Neural cell (in vitro differentiated cells): ENCODE data around the gene SLC2A10. TPM values are rescaled to one million over a fixed set of nuclear protein-coding genes. Genes with fewer than 3 reads are reported as not detected.

Experiments
- H2AFZ ChIP-seq: fragments of 200-600, 300-800 bp; sonication (generic), shearing (Covaris generic); 2 replicates; pipeline ENCODE4 v1.6.0; 2014; ENCODE audit warnings: low read depth, mild to moderate bottlenecking, antibody characterized with exemption, low read length, moderate library complexity
- H3F3A ChIP-seq: fragments of 200-600 bp; shearing (Covaris generic); 2 replicates; pipeline ENCODE4 v1.6.1; 2016; ENCODE audit warnings: mild to moderate bottlenecking, moderate library complexity, mixed read lengths, antibody characterized with exemption, low read length; ENCODE audit not compliant: insufficient read depth, poor library complexity, severe bottlenecking
- H3K27ac ChIP-seq: fragments of 200-600, 300-800 bp; sonication (generic), shearing (Covaris generic); 2 replicates; pipeline ENCODE4 v1.5.1; 2014; ENCODE audit warnings: mild to moderate bottlenecking, low read length, moderate library complexity
- H3K27me3 ChIP-seq: fragments of 300-800, 200-600 bp; sonication (generic), shearing (Covaris generic); 2 replicates; pipeline ENCODE4 v1.6.0; 2014; ENCODE audit warnings: mild to moderate bottlenecking, low read depth, low read length, moderate library complexity; ENCODE audit not compliant: insufficient read depth
- H3K36me3 ChIP-seq: fragments of 300-800, 200-600 bp; sonication (generic), shearing (Covaris generic); 2 replicates; pipeline ENCODE4 v1.5.1; 2014; ENCODE audit warnings: mild to moderate bottlenecking, antibody characterized with exemption, low read length, moderate library complexity; ENCODE audit not compliant: insufficient read depth
- H3K4me2 ChIP-seq: fragments of 300-800, 200-600 bp; sonication (generic), shearing (Covaris generic); 2 replicates; pipeline ENCODE4 v1.6.0; 2014; ENCODE audit warnings: mild to moderate bottlenecking, low read length
- H3K4me3 ChIP-seq: fragments of 300-800, 200-600 bp; sonication (generic), shearing (Covaris generic); 2 replicates; pipeline ENCODE4 v1.5.1; 2014; ENCODE audit warnings: mild to moderate bottlenecking, low read length, moderate library complexity
- H3K79me2 ChIP-seq: fragments of 200-600 bp; shearing (Covaris generic); replicated peaks from 2 replicates; pipeline ENCODE4 v1.6.0; 2014; ENCODE audit warnings: mild to moderate bottlenecking, low read length, moderate library complexity; ENCODE audit not compliant: insufficient read depth
- H3K9ac ChIP-seq: fragments of 300-800, 200-600 bp; sonication (generic), shearing (Covaris generic); 2 replicates; pipeline ENCODE4 v1.6.1; 2016; ENCODE audit warnings: mild to moderate bottlenecking, low read length, mixed read lengths
- H3K9me2 ChIP-seq: fragments of 200-600 bp; shearing (Covaris generic); 2 replicates; pipeline ENCODE4 v1.6.1; 2016; ENCODE audit warnings: mild to moderate bottlenecking, low read length, mixed read lengths; ENCODE audit not compliant: insufficient read depth
- H3K9me3 ChIP-seq: fragments of 200-600, 300-800 bp; sonication (generic), shearing (Covaris generic); 2 replicates; pipeline ENCODE4 v1.6.1; 2016; ENCODE audit warnings: mild to moderate bottlenecking, mixed run types, low read length, moderate library complexity, mixed read lengths
- H4K20me1 ChIP-seq: fragments of 200-600 bp; shearing (Covaris generic); 2 replicates; pipeline ENCODE4 v1.6.1; 2016; ENCODE audit warnings: mild to moderate bottlenecking, mixed run types; ENCODE audit not compliant: insufficient read depth
- EP300 ChIP-seq: fragments of 450-650 bp; conservative IDR thresholded peaks from 2 replicates; pipeline ENCODE4 v1.6.1; 2014; ENCODE audit warnings: antibody characterized with exemption, mild to moderate bottlenecking, moderate library complexity; ENCODE audit not compliant: poor library complexity, severe bottlenecking
- EZH2 ChIP-seq: fragments of 200-600, 300-800 bp; shearing (Covaris generic), sonication (generic); IDR thresholded peaks from 2 replicates; pipeline ENCODE4 v1.6.1; 2014; ENCODE audit warnings: antibody characterized with exemption, low read length, borderline replicate concordance, mild to moderate bottlenecking; ENCODE audit not compliant: insufficient read depth, poor library complexity, severe bottlenecking
- MXI1 ChIP-seq: fragments of 450-650 bp; conservative IDR thresholded peaks from 2 replicates; pipeline ENCODE4 v1.6.1; 2014; ENCODE audit warnings: antibody characterized with exemption, mild to moderate bottlenecking; ENCODE audit not compliant: poor library complexity, severe bottlenecking
- POLR2AphosphoS5 ChIP-seq: IDR thresholded peaks from 2 replicates; pipeline ENCODE4 v1.6.1; 2012
- RAD21 ChIP-seq: fragments of 450-650 bp; conservative IDR thresholded peaks from 2 replicates; pipeline ENCODE4 v1.6.1; 2014; ENCODE audit warnings: antibody characterized with exemption, mild to moderate bottlenecking, moderate library complexity
- SMC3 ChIP-seq: fragments of 450-650 bp; conservative IDR thresholded peaks from 2 replicates; pipeline ENCODE4 v1.6.1; 2014; ENCODE audit warnings: antibody characterized with exemption, mild to moderate bottlenecking, moderate library complexity; ENCODE audit not compliant: poor library complexity
- TAF1 ChIP-seq: IDR thresholded peaks from 2 replicates; pipeline ENCODE4 v1.6.1; 2012; ENCODE audit warnings: low read depth
- polyA plus RNA-seq: library from polyadenylated mRNA; depleted of rRNA; stranded (reverse); fragments of >200 nt; gene quantifications from 2 replicates; pipeline ENCODE4 v1.2.3, GENCODE V29; 2014
- TF ChIP-seq, protein P1 (sequence below): fragments of 450-650 bp; IDR thresholded peaks from 2 replicates; pipeline ENCODE4 v1.5.1; 2014; ENCODE audit warnings: antibody characterized with exemption, mild to moderate bottlenecking, moderate library complexity; ENCODE audit not compliant: poor library complexity, severe bottlenecking
- TF ChIP-seq, protein P2 (sequence below): IDR thresholded peaks from 2 replicates; pipeline ENCODE4 v1.6.1; 2012; ENCODE audit warnings: borderline replicate concordance

Gene SLC2A10
- polyA plus RNA-seq, 1 donor from 2014 or later, result not detected

DNA sequence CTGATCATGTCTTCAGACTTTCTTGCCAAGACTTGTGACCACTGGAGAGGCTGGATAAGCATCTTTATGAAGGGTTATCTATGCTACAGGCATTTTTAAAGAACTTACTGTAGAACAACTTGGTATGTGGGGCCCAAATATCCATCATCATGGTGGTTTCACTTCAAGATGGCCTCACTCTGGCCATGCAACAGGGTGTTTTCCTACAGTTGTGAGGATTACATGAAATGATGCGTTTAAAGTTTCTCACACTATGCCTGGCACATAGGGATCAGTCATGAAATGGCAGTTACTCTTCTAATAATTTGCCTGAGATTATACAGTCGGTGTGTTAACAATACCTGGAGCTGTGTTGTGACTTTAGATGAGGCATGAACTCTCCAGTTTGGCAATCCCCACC is 13.0 kb downstream of the SLC2A10 start:
- Histone ChIP-seq H3F3A (no peaks in the 10 kb centered on the region), H3K4me3 (no peak overlapping the region)

DNA sequence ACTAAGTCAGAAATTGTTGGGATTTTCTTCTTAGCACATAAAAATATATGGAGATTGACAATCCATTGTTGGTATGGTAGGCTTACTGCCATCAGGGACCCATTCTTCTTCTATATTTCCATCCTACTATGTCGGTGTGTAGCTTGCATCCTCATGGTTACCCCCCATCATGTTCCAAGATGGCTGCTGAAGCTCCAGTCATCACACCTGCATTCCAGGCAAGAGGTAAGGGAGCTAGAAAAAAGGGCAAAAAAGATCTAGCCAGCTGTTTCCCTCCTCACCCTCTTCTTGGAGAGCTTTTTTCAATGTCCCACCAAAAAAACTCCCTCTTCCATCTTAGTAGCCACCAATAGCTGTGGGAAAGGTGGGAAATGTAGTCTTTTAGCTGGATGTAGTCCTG is 13.6 kb downstream of the SLC2A10 start:
- Histone ChIP-seq H3K27me3 (no peaks in the 10 kb centered on the region), H4K20me1 (no peaks in the 10 kb centered on the region), H2AFZ (no peak overlapping the region), H3K4me2 (no peak overlapping the region), H3K9me3 (no peaks in the 10 kb centered on the region), H3K9ac (no peak overlapping the region), H3K79me2 (no peaks in the 10 kb centered on the region), H3F3A (no peaks in the 10 kb centered on the region), H3K4me3 (no peak overlapping the region), H3K36me3 (no peaks in the 10 kb centered on the region), H3K9me2 (no peaks in the 10 kb centered on the region), H3K27ac (no peak overlapping the region)
- TF ChIP-seq SMC3, result no peak
- no peak for TF ChIP-seq TAF1
- no peak for TF ChIP-seq MXI1
- no peak for TF ChIP-seq EP300
- no peak for TF ChIP-seq RAD21
- TF ChIP-seq POLR2AphosphoS5, result no peak
- TF ChIP-seq, protein P1, sequence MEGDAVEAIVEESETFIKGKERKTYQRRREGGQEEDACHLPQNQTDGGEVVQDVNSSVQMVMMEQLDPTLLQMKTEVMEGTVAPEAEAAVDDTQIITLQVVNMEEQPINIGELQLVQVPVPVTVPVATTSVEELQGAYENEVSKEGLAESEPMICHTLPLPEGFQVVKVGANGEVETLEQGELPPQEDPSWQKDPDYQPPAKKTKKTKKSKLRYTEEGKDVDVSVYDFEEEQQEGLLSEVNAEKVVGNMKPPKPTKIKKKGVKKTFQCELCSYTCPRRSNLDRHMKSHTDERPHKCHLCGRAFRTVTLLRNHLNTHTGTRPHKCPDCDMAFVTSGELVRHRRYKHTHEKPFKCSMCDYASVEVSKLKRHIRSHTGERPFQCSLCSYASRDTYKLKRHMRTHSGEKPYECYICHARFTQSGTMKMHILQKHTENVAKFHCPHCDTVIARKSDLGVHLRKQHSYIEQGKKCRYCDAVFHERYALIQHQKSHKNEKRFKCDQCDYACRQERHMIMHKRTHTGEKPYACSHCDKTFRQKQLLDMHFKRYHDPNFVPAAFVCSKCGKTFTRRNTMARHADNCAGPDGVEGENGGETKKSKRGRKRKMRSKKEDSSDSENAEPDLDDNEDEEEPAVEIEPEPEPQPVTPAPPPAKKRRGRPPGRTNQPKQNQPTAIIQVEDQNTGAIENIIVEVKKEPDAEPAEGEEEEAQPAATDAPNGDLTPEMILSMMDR, result no peak
- TF ChIP-seq, protein P2, sequence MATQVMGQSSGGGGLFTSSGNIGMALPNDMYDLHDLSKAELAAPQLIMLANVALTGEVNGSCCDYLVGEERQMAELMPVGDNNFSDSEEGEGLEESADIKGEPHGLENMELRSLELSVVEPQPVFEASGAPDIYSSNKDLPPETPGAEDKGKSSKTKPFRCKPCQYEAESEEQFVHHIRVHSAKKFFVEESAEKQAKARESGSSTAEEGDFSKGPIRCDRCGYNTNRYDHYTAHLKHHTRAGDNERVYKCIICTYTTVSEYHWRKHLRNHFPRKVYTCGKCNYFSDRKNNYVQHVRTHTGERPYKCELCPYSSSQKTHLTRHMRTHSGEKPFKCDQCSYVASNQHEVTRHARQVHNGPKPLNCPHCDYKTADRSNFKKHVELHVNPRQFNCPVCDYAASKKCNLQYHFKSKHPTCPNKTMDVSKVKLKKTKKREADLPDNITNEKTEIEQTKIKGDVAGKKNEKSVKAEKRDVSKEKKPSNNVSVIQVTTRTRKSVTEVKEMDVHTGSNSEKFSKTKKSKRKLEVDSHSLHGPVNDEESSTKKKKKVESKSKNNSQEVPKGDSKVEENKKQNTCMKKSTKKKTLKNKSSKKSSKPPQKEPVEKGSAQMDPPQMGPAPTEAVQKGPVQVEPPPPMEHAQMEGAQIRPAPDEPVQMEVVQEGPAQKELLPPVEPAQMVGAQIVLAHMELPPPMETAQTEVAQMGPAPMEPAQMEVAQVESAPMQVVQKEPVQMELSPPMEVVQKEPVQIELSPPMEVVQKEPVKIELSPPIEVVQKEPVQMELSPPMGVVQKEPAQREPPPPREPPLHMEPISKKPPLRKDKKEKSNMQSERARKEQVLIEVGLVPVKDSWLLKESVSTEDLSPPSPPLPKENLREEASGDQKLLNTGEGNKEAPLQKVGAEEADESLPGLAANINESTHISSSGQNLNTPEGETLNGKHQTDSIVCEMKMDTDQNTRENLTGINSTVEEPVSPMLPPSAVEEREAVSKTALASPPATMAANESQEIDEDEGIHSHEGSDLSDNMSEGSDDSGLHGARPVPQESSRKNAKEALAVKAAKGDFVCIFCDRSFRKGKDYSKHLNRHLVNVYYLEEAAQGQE, result no peak
- TF ChIP-seq EZH2, result no peak

More for the DNA sequence above, 13.0 kb downstream of the SLC2A10 start:
- H3K9me3 ChIP-seq, result no peaks in the 10 kb centered on the region
- H4K20me1 ChIP-seq, result no peaks in the 10 kb centered on the region
- no peaks in the 10 kb centered on the region for H3K27me3 ChIP-seq
- TF ChIP-seq SMC3 (no peak), POLR2AphosphoS5 (no peak), MXI1 (no peak), EZH2 (no peak), TAF1 (no peak), RAD21 (no peak), EP300 (no peak)
- TF ChIP-seq, protein P2, result no peak
- TF ChIP-seq, protein P1, result no peak
- H2AFZ ChIP-seq, result no peak overlapping the region
- no peaks in the 10 kb centered on the region for H3K36me3 ChIP-seq
- H3K9ac ChIP-seq, result no peak overlapping the region
- H3K79me2 ChIP-seq, result no peaks in the 10 kb centered on the region
- H3K27ac ChIP-seq, result no peak overlapping the region
- no peak overlapping the region for H3K4me2 ChIP-seq
- no peaks in the 10 kb centered on the region for H3K9me2 ChIP-seq
